OCI-LY7 (cell line): Measurements from ENCODE around the gene WNT4.
A peak's percentile ranks its signal among the peaks of the same experiment; 100 is the strongest.

Source experiments
- EZH2phosphoT487 ChIP-seq: fragments of 200-600 bp; sonication (generic); IDR thresholded peaks from 2 replicates; pipeline ENCODE4 v1.6.1; 2018; ENCODE audit warnings: low read depth, borderline replicate concordance, mild to moderate bottlenecking, mixed run types, antibody characterized with exemption, low read length, moderate library complexity, mixed read lengths
- TF ChIP-seq, protein P1 (sequence below): fragments of 200-600 bp; sonication (generic); conservative IDR thresholded peaks from 2 replicates; pipeline ENCODE4 v1.5.1; 2014; ENCODE audit warnings: mild to moderate bottlenecking, antibody characterized with exemption, low read length, moderate library complexity, mixed read lengths

DNA sequence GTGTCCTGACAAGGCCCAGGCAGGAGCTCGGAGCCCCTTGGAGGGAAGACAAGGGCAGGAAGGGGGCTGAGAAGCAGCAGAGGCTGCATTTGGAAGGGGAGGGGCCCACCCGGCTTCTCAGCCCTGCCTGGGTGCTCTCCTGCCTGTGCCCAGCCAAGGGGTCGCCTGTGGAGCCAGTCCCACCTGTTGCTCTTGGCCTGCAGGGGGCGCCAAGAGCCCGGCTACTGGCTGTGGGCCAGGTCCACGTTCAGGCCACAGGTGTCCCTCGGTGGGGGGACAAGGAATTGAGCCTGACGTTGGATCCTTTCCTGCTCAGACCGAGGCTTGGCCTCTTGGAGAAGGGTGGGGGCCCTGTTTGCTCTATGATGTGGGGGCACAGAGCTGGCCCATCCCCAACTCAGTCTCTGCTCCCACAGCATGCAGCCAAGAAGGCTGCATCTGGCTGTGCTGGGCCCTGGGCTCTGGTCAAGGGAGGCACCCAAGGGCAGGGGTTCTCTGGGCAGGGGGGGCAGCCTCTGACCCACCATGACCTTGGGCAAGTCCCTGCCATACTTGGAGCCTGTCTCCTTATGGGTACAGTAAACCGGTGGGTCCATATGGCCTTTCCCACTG lies 10.9 kb downstream of the WNT4 start:
- TF ChIP-seq, protein P1, sequence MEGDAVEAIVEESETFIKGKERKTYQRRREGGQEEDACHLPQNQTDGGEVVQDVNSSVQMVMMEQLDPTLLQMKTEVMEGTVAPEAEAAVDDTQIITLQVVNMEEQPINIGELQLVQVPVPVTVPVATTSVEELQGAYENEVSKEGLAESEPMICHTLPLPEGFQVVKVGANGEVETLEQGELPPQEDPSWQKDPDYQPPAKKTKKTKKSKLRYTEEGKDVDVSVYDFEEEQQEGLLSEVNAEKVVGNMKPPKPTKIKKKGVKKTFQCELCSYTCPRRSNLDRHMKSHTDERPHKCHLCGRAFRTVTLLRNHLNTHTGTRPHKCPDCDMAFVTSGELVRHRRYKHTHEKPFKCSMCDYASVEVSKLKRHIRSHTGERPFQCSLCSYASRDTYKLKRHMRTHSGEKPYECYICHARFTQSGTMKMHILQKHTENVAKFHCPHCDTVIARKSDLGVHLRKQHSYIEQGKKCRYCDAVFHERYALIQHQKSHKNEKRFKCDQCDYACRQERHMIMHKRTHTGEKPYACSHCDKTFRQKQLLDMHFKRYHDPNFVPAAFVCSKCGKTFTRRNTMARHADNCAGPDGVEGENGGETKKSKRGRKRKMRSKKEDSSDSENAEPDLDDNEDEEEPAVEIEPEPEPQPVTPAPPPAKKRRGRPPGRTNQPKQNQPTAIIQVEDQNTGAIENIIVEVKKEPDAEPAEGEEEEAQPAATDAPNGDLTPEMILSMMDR: peak; percentile 85
- no peak for TF ChIP-seq EZH2phosphoT487
